ENCODE results near the gene NID1. TPM values are rescaled to one million over a fixed set of nuclear protein-coding genes. Genes with fewer than 3 reads are reported as not detected.

Gene NID1
- total RNA-seq, 2 donors from 2014 or later = 28.5 to 58.0 TPM

- no peaks in the 10 kb centered on the region for H3K27me3 ChIP-seq
- no peaks in the 10 kb centered on the region for H3K36me3 ChIP-seq (replicated peaks in 1 of 2; ENCODE audit: insufficient read depth in 1 of 2, low read depth in 2 of 2)
- H3K4me1 ChIP-seq = peaks cover 3% of the 10 kb centered on the region
- H3K4me3 ChIP-seq = no peak overlapping the region
- no peak overlapping the region for H3K27ac ChIP-seq
- DNase-seq = no peak
- WGBS, 2 donors = 80 to 92% methylated on average over 5 of the region's 5 CpGs
- no peak for ATAC-seq
- TF ChIP-seq, protein P1, sequence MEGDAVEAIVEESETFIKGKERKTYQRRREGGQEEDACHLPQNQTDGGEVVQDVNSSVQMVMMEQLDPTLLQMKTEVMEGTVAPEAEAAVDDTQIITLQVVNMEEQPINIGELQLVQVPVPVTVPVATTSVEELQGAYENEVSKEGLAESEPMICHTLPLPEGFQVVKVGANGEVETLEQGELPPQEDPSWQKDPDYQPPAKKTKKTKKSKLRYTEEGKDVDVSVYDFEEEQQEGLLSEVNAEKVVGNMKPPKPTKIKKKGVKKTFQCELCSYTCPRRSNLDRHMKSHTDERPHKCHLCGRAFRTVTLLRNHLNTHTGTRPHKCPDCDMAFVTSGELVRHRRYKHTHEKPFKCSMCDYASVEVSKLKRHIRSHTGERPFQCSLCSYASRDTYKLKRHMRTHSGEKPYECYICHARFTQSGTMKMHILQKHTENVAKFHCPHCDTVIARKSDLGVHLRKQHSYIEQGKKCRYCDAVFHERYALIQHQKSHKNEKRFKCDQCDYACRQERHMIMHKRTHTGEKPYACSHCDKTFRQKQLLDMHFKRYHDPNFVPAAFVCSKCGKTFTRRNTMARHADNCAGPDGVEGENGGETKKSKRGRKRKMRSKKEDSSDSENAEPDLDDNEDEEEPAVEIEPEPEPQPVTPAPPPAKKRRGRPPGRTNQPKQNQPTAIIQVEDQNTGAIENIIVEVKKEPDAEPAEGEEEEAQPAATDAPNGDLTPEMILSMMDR (IDR thresholded peaks at IDR 0.05) = no peak
- no peak for TF ChIP-seq POLR2A (IDR thresholded peaks at IDR 0.05)
- intact Hi-C loops (cut with DNase I) = no loop called here
- H3K9me3 ChIP-seq = no peaks in the 10 kb centered on the region
These were observed 48.0 kb downstream of the NID1 start for GRCh38 chr1:236016782-236017400.

DNA sequence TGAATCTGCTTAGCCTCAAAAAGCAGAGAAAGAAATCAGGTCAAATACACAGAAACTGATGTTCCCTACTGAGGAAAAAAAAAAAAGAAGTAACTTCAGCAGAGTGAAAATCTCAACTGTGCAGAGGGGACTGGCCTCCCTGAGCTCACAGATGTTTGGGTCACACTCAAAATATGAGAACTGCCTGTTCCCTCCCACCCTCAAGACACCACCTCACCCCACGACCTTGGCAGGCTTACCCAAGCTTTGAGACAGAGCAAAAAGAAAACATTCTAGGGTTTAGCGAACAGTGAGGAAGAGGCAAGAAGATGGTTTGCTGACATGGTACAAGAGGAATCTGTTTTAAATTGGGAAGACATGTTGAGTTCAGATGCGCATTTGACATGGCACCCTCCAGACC is 48.8 kb downstream of the NID1 start:
- peaks cover 3% of the 10 kb centered on the region for H3K4me1 ChIP-seq
- 75 to 76% methylated on average over 3 of the region's 3 CpGs for WGBS, 2 donors
- DNase-seq (peak; percentile 23 to 52 (median 36)), ATAC-seq (peak; percentile 28)
- no peak overlapping the region for H3K4me3 ChIP-seq
- TF ChIP-seq, protein P1 (IDR thresholded peaks at IDR 0.05) = no peak
- TF ChIP-seq POLR2A (IDR thresholded peaks at IDR 0.05) = no peak
- H3K36me3 ChIP-seq (replicated peaks in 1 of 2; ENCODE audit: insufficient read depth in 1 of 2, low read depth in 2 of 2) = no peaks in the 10 kb centered on the region
- intact Hi-C loops (cut with DNase I) = no loop called here
- no peaks in the 10 kb centered on the region for H3K27me3 ChIP-seq
- H3K27ac ChIP-seq = peak overlapping the region in 1 of 4 donors; percentile 48
- H3K9me3 ChIP-seq = no peaks in the 10 kb centered on the region

- 55 to 87% methylated on average over 3 to 4 of the region's 4 CpGs for WGBS, 2 donors
- H3K36me3 ChIP-seq (replicated peaks in 1 of 2; ENCODE audit: insufficient read depth in 1 of 2, low read depth in 2 of 2) = no peaks in the 10 kb centered on the region
- no peak overlapping the region for H3K4me3 ChIP-seq
- no peak for TF ChIP-seq POLR2A (IDR thresholded peaks at IDR 0.05)
- TF ChIP-seq, protein P1 (IDR thresholded peaks at IDR 0.05) = no peak
- peaks cover 3% of the 10 kb centered on the region for H3K4me1 ChIP-seq
- no peak for DNase-seq
- intact Hi-C loops (cut with DNase I) = no loop called here
- H3K27ac ChIP-seq = peak overlapping the region in 1 of 4 donors; percentile 48
- H3K9me3 ChIP-seq = no peaks in the 10 kb centered on the region
- H3K27me3 ChIP-seq = no peaks in the 10 kb centered on the region
- ATAC-seq = no peak
These were observed 49.4 kb downstream of the NID1 start for GRCh38 chr1:236015539-236015938.

DNA sequence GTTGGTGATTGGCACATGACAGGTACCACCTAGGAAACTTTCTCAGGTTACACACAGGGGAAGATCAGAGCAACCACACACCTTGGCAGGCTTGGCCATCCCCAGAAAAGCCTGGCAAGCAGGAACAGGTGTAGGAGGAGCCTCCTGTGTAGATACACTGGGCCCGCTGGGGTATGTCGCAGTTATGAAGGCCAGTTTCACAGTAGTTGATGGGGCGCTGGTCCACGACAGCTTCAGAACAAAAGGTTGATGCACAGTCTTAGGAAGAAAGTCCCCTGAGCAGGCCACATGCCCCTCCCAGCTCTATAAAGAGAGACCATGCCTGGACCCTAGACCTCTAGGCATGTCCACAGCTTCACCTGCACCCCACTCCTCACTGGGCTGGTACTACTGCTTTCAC is 51.6 kb downstream of the NID1 start:
- no peaks in the 10 kb centered on the region for H3K9me3 ChIP-seq
- no peaks in the 10 kb centered on the region for H3K27me3 ChIP-seq
- no peak for ATAC-seq
- no peak overlapping the region for H3K27ac ChIP-seq
- peaks cover 3% of the 10 kb centered on the region for H3K4me1 ChIP-seq
- no peak for DNase-seq
- TF ChIP-seq, protein P1 (IDR thresholded peaks at IDR 0.05) = no peak
- TF ChIP-seq POLR2A (IDR thresholded peaks at IDR 0.05) = no peak
- H3K4me3 ChIP-seq = no peak overlapping the region
- intact Hi-C loops (cut with DNase I) = no loop called here
- no peaks in the 10 kb centered on the region for H3K36me3 ChIP-seq (replicated peaks in 1 of 2; ENCODE audit: insufficient read depth in 1 of 2, low read depth in 2 of 2)
- WGBS, 2 donors = 97 to 100% methylated on average over 4 of the region's 4 CpGs

DNA sequence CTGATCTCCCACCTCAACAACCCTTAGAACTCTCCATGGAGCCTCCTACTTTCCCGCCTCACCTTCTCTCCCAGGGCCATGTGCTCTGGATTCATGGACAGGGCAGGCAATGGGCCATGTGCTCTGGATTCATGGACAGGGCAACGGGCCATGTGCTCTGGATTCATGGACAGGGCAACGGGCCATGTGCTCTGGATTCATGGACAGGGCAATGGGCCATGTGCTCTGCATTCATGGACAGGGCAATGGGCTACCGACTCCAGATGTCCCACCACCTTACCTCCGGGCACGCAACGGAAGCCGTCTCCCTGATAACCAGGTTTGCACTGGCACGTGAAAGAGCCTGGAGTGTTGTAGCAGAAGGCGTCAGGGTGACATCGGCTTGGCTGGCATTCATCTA is 53.2 kb downstream of the NID1 start:
- no peak for ATAC-seq
- Histone ChIP-seq H3K4me3 (no peak overlapping the region), H3K36me3 (replicated peaks in 1 of 2; ENCODE audit: insufficient read depth in 1 of 2, low read depth in 2 of 2) (no peaks in the 10 kb centered on the region), H3K4me1 (peaks cover 3% of the 10 kb centered on the region), H3K27ac (peak overlapping the region in 2 of 4 donors; percentile 41 to 48), H3K9me3 (no peaks in the 10 kb centered on the region), H3K27me3 (no peaks in the 10 kb centered on the region)
- TF ChIP-seq POLR2A (IDR thresholded peaks at IDR 0.05) = no peak
- TF ChIP-seq, protein P1 (IDR thresholded peaks at IDR 0.05) = no peak
- intact Hi-C loops (cut with DNase I) = no loop called here
- WGBS, 2 donors = 48 to 55% methylated on average over 10 to 11 of the region's 11 CpGs
- peak in 2 of 4 donors; percentile 16 to 22 for DNase-seq
